ENCODE results near the gene RNFT2.

GRCh38 chr12:116731801-116732200, 6.3 kb upstream of the RNFT2 start:
- no peak for TF ChIP-seq USF2 (CRISPR knock-in tag; IDR thresholded peaks at IDR 0.05)
- TF ChIP-seq NR2C2 (CRISPR knock-in tag; IDR thresholded peaks at IDR 0.05), result no peak
- no peak for TF ChIP-seq CTCF (IDR thresholded peaks at IDR 0.05)
- TF ChIP-seq TEAD4 (CRISPR knock-in tag; IDR thresholded peaks at IDR 0.05), result no peak
